GM19468 (cell line): Measurements from ENCODE around the gene LIAS.

Experiments used
- ATAC-seq: cut with Tn5 transposase; IDR thresholded peaks from one replicate; pipeline ENCODE4 v1.9.1; 2021; ENCODE audit warnings: mild to moderate bottlenecking, moderate library complexity, moderate number of reproducible peaks; ENCODE audit not compliant: unreplicated experiment; ENCODE audit errors: extremely low read depth

LIAS gene

GRCh38 chr4:39526765-39527295 lies 68.0 kb downstream of the LIAS start:
- no peak for ATAC-seq

DNA sequence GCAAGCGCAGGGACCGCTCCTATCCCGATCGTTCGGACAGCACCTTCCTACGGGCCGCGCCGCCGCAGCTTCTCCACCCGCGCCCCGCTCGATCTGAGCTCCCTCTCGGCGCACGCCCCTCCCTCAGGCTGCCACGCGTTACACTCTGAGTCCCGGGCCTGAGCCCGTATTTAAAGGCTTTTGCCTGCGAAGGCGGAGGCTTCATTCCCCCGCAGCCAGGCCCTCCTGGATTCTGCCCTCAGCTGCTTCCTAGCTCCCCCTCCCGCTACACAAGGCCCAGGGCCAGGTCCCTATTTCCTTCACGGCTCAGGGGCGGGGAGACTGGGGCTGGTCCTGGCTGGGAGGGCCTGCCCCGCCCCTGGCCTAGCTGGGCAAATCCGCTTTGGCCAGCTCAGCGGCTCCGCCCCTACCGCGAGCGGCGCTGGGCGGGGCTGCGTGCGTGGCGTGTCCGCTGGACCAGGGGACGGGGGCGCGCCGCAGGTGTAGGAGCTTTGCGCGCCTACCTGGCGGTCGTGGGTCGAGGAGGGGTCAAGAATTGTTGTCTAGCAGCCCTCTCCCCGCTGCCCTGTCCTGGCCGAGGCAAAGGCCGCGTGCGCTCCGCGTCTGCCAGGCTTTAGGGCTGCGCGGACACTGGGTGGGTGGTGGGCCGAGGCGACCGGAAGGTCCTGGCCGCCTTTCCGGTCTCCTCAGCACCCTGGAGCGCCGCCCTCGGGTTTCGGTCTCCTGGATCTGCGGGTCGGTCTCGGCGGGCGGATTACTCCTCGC lies 68.6 kb downstream of the LIAS start, which contains the start of gene UGDH:
TSS of gene UGDH (minus strand) at position 144 of the 765 bp plus-strand sequence. CDS start 5,927 bp downstream, outside the sequence.
- peak; percentile 93 for ATAC-seq

GRCh38 chr4:39528061-39528465 lies 69.2 kb downstream of the LIAS start:
- ATAC-seq: no peak
